HG02759 (cell line): ENCODE measurements around the gene NFS1.
"Not testable (repeated sequence)": the region's sequence is repeated elsewhere in the genome, so short reads cannot be mapped to it uniquely, and the experiment has no call there.

ENCODE experiments used
- ATAC-seq: cut with Tn5 transposase; IDR thresholded peaks from one replicate; pipeline ENCODE4 v1.9.1; 2021; ENCODE audit warnings: mild to moderate bottlenecking, moderate library complexity; ENCODE audit not compliant: unreplicated experiment

NFS1 gene

GRCh38 chr20:35729836-35730582 is 30.9 kb upstream of the NFS1 start:
- ATAC-seq: no peak

GRCh38 chr20:35729283-35729807 is 30.2 kb upstream of the NFS1 start:
- no peak for ATAC-seq

GRCh38 chr20:35726842-35727711 is 27.9 kb upstream of the NFS1 start:
- no peak for ATAC-seq

- no peak for ATAC-seq
These were observed 25.4 kb upstream of the NFS1 start for GRCh38 chr20:35724321-35725230.

GRCh38 chr20:35723652-35724320 is 24.6 kb upstream of the NFS1 start:
- ATAC-seq: not testable (repeated sequence)

GRCh38 chr20:35723275-35723639 is 24.1 kb upstream of the NFS1 start:
- not testable (repeated sequence) for ATAC-seq

GRCh38 chr20:35721621-35722020 is 22.5 kb upstream of the NFS1 start:
- ATAC-seq: no peak

GRCh38 chr20:35721219-35721618 is 22.1 kb upstream of the NFS1 start:
- no peak for ATAC-seq

GRCh38 chr20:35720165-35721123 is 21.3 kb upstream of the NFS1 start:
- ATAC-seq: no peak

- no peak for ATAC-seq
These were observed 20.6 kb upstream of the NFS1 start for GRCh38 chr20:35719717-35720116.

- no peak for ATAC-seq
These were observed 20.0 kb upstream of the NFS1 start for GRCh38 chr20:35718972-35719635.

- ATAC-seq: not testable (repeated sequence)
These were observed 19.2 kb upstream of the NFS1 start for GRCh38 chr20:35718321-35718720.

GRCh38 chr20:35716330-35716729 is 17.2 kb upstream of the NFS1 start:
- no peak for ATAC-seq

GRCh38 chr20:35715652-35716051 is 16.5 kb upstream of the NFS1 start:
- no peak for ATAC-seq

GRCh38 chr20:35714127-35714526 is 15.0 kb upstream of the NFS1 start:
- ATAC-seq: no peak

GRCh38 chr20:35713120-35713519 is 14.0 kb upstream of the NFS1 start:
- ATAC-seq: not testable (repeated sequence)

- no peak for ATAC-seq
These were observed 12.5 kb upstream of the NFS1 start for GRCh38 chr20:35711588-35712209.

- no peak for ATAC-seq
These were observed 11.9 kb upstream of the NFS1 start for GRCh38 chr20:35710884-35711587.
